ENCODE measurements around the gene NAV1.

The NAV1 gene

GRCh38 chr1:201525193-201525778, 13.6 kb upstream of the NAV1 start:
- DNase-seq (ENCODE audit: low read depth in 3 of 3): no peak

GRCh38 chr1:201527879-201528278, 11.0 kb upstream of the NAV1 start:
- no peak for DNase-seq (ENCODE audit: low read depth in 3 of 3)

- no peak for DNase-seq (ENCODE audit: low read depth in 3 of 3)
Observed at GRCh38 chr1:201528631-201529252, 10.2 kb upstream of the NAV1 start.

GRCh38 chr1:201530741-201531531, 8.0 kb upstream of the NAV1 start:
- DNase-seq (ENCODE audit: low read depth in 3 of 3): peak in 1 of 3 experiments; percentile 57

GRCh38 chr1:201531551-201532425, 7.1 kb upstream of the NAV1 start:
- DNase-seq (ENCODE audit: low read depth in 3 of 3): no peak

GRCh38 chr1:201533836-201534235, 5.1 kb upstream of the NAV1 start:
- DNase-seq (ENCODE audit: low read depth in 3 of 3): no peak

- no peak for DNase-seq (ENCODE audit: low read depth in 3 of 3)
Observed at GRCh38 chr1:201535046-201535918, 3.6 kb upstream of the NAV1 start.

DNA sequence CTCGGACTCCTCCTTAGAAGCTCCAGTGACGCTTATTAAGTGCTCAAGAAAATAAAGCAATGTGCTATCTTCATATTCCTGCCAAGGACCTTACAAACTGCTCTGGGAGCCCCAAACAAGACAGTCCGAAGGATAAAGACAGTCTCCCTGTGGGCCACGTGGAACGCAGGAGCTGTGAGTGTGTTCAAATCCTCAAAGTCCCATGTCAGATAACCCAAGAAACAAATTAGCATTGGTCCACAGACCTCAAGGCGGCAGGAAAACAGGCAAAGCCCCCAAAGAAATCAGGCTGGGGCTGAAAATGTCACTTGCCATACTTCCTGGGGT, 3.0 kb upstream of the NAV1 start:
- DNase-seq (ENCODE audit: low read depth in 3 of 3): no peak

GRCh38 chr1:201536558-201536957, 2.4 kb upstream of the NAV1 start:
- no peak for DNase-seq (ENCODE audit: low read depth in 3 of 3)

DNA sequence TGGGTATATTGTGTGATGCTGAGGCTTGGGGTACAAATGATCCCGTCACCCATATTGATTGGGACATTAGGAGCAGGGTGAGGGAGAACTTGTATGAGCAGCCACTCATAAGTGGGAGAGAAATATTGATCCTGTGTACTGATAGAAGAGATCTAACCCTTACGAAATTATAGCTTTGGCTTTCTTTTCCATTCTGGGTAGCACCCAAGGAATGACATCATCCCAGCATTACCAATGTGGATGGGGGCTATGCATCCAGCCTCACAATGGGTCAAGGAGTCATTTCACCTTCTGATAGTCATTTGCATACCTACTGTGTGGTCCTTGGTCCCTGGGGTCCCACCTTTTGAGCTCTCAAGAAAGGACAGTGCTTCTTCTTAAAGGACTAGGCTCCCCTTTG, 1.9 kb upstream of the NAV1 start:
- DNase-seq (ENCODE audit: low read depth in 3 of 3): no peak

GRCh38 chr1:201537467-201537866, 1.5 kb upstream of the NAV1 start:
- DNase-seq (ENCODE audit: low read depth in 3 of 3): no peak

DNA sequence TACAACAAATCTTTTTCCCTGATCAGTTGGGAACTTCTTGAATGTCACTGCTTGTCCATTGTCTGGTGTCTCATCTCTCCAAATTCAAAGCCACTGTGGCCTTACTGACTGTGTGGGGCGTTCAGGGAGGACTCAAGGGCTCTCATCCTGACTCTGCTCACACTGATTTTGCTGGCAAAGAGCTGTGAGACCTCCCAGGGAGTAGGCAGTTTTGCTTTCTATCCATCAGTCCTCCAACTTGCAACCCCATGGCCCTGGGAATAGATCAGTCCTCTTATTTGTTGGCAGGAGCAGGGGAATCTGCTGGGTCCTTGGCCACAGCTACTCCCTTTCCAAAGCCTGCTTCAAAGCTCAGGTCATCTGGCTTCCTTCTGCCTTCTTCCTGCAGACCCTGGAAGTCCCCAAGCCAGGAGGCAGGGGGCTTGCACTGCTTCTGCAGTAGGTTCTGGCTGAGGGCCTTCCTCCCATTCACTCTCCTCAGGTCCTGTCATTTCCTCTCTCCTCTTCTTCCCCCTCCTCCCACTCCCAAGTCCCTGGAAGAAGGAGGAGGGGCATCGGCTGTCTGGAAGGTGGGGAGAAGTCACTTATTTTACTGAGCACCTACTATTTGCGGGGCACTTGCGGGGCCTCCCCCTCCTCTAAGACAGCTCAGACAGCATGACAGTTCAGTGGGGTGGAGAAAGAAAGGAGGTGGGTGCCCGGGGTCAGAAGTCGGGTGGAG, 876 bp upstream of the NAV1 start:
- no peak for DNase-seq (ENCODE audit: low read depth in 3 of 3)

- no peak for DNase-seq (ENCODE audit: low read depth in 3 of 3)
Observed at GRCh38 chr1:201539561-201540431, 869 bp downstream of the NAV1 start.

DNA sequence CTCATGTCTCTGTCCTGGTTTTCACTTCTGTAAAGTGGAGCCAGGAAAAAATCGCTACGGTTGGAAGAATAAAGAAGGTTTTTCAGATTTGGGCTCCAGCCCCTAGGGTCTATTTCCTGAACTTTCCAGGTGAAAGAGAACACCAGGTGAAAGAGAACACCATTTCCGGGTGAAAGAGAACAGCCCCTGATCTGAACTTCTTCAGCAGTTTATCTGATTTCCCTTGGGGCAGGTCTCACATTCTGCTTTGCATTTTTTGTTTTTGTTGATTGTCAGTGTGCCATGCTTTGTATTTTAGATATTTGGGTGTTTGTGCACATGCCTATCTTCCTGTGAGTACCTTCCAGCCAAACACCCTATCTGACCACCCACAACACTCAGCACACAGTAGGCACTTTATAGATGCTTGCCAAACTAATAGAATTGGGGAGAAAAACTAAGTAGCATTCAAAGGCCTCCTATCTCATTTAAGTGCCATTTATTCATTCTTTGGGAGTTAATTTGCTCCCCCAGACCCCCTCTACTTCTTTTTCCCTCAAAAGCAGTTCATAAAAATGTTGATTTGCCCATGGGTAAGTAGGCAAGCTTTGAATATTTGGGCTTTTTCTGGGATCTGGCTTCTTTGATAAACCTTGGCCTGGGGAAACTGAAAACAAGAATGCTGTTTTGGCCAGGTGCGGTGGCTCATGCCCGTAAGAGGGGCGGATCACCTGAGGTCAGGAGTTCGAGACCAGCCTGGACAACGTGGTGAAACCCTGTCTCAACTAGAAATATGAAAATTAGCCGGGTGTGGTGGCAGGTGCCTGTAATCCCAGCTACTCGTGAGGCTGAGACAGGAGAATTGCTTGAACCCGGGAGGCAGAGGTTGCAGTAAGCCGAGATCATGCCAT, 2.2 kb downstream of the NAV1 start:
- no peak for DNase-seq (ENCODE audit: low read depth in 3 of 3)

DNA sequence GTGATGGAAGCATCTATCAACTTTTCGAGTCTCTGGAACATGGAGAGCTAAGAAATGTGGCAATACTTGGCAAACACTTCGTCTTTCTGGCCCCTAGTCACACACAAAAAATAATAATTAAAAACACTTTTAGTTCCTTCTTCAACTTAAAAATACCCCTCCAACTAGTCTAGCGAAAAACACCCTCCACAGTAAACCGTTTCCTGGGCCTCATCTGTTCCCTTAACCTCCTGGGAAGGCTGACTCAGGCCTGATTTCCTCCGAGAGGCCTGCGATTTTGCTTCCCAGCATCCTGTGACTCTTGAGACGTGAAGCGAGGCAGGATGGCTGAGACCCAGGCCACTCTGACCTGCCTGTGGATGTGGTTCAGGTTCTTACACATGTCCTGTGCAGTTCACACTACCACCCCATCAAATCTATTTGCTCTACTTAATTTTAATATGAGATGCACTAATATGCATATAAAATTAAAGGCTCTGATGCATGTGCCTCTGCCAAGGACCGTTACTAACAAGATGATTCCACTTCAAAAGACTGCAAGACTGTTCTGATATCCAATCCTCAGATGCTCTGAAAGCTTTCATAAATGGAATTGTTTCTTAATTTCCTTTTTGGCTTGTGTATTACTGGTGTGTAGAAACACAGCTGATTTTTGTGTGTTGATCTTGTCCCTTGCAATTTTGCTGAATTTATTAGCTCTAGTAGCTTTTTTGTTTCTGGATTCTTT, 3.5 kb downstream of the NAV1 start:
- DNase-seq (ENCODE audit: low read depth in 3 of 3): no peak

- DNase-seq (ENCODE audit: low read depth in 3 of 3): no peak
Observed at GRCh38 chr1:201543871-201544642, 5.1 kb downstream of the NAV1 start.

- DNase-seq (ENCODE audit: low read depth in 3 of 3): no peak
Observed at GRCh38 chr1:201544710-201545109, 5.8 kb downstream of the NAV1 start.
